Mammary epithelial cell (primary cell): Measurements from ENCODE around the gene PNMA6E.

Experiments
- EZH2 ChIP-seq: IDR thresholded peaks from 2 replicates; pipeline ENCODE4 v1.6.1; 2012; ENCODE audit warnings: low read length, inconsistent platforms, borderline replicate concordance
- TF ChIP-seq, protein P1 (sequence below), 2 donors: IDR thresholded peaks in 1 of 2; conservative IDR thresholded peaks in 1 of 2; 2 replicates each; pipeline ENCODE4 v1.5.1; 2011 to 2012; ENCODE audit warnings: inconsistent platforms in 2 of 2, low read length in 2 of 2, mild to moderate bottlenecking in 2 of 2, control low read depth in 1 of 2, low read depth in 1 of 2; ENCODE audit not compliant: insufficient read depth in 1 of 2; ENCODE audit errors: extremely low read depth in 1 of 2

DNA sequence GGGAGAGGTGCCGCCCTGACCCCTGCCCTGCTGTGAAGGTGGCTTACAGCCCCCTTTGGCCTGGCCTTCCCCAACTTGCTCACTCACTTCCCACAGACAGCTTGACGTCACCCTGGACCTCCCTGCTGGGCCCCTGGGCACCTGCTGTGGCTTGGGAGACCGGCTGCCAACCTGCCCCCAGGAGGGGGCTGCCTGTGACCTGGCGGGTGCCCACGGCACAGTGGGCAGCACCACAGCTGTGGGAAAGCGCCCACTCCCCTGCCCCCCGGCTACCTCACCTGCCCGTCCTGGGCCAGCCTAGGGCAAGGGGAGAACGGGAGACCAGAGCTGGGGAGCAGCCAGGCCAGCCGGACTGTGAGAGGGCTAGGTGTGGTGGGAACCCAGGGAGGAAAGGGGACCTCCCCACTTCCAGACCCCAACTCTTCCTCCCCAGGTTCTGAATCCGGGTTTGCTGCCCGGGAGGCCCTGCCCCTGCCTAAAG is 7.8 kb upstream of the PNMA6E start:
- TF ChIP-seq, protein P1, sequence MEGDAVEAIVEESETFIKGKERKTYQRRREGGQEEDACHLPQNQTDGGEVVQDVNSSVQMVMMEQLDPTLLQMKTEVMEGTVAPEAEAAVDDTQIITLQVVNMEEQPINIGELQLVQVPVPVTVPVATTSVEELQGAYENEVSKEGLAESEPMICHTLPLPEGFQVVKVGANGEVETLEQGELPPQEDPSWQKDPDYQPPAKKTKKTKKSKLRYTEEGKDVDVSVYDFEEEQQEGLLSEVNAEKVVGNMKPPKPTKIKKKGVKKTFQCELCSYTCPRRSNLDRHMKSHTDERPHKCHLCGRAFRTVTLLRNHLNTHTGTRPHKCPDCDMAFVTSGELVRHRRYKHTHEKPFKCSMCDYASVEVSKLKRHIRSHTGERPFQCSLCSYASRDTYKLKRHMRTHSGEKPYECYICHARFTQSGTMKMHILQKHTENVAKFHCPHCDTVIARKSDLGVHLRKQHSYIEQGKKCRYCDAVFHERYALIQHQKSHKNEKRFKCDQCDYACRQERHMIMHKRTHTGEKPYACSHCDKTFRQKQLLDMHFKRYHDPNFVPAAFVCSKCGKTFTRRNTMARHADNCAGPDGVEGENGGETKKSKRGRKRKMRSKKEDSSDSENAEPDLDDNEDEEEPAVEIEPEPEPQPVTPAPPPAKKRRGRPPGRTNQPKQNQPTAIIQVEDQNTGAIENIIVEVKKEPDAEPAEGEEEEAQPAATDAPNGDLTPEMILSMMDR (conservative IDR thresholded peaks at IDR 0.05 in 1 of 2, IDR thresholded peaks at IDR 0.05 in 1 of 2; ENCODE audit: extremely low read depth in 1 of 2, insufficient read depth in 1 of 2, low read depth in 1 of 2, low read length in 2 of 2) = no peak
- no peak for TF ChIP-seq EZH2
